Nephron progenitor cell (in vitro differentiated cells): ENCODE measurements around the gene TUBB8B.
"Not testable (repeated sequence)": the region's sequence is repeated elsewhere in the genome, so short reads cannot be mapped to it uniquely, and the experiment has no call there.

Source experiments
- DNase-seq: peaks from one replicate; pipeline ENCODE4 v3.0.0; 2021
- H3K27ac Mint-ChIP-seq: 2 replicates; pipeline ENCODE4 v1.8.0; 2021; ENCODE audit warnings: mild to moderate bottlenecking, moderate library complexity, mixed read lengths
- H3K27me3 Mint-ChIP-seq: 2 replicates; pipeline ENCODE4 v1.8.0; 2021; ENCODE audit warnings: mild to moderate bottlenecking, low read depth, mixed read lengths; ENCODE audit not compliant: poor library complexity
- H3K36me3 Mint-ChIP-seq: 2 replicates; pipeline ENCODE4 v1.8.0; 2021; ENCODE audit warnings: low read depth, mixed read lengths
- H3K4me1 Mint-ChIP-seq: 2 replicates; pipeline ENCODE4 v1.8.0; 2021; ENCODE audit warnings: mixed read lengths
- H3K4me3 Mint-ChIP-seq: 2 replicates; pipeline ENCODE4 v1.8.0; 2021; ENCODE audit warnings: mild to moderate bottlenecking, moderate library complexity, mixed read lengths
- H3K9me3 Mint-ChIP-seq: 2 replicates; pipeline ENCODE4 v1.8.0; 2021; ENCODE audit warnings: mild to moderate bottlenecking, moderate library complexity, mixed read lengths

Gene TUBB8B

GRCh38 chr18:75525-76160 lies 26.2 kb upstream of the TUBB8B start:
- DNase-seq, H3K4me3 Mint-ChIP-seq, H3K36me3 Mint-ChIP-seq, H3K27ac Mint-ChIP-seq, H3K27me3 Mint-ChIP-seq, H3K4me1 Mint-ChIP-seq: not testable (repeated sequence)
- H3K9me3 Mint-ChIP-seq = peaks cover 38% of the 10 kb centered on the region

- H3K4me1 Mint-ChIP-seq, H3K4me3 Mint-ChIP-seq, H3K36me3 Mint-ChIP-seq, H3K27ac Mint-ChIP-seq, DNase-seq: not testable (repeated sequence)
- peaks cover 11% of the 10 kb centered on the region for H3K27me3 Mint-ChIP-seq
- peaks cover 47% of the 10 kb centered on the region for H3K9me3 Mint-ChIP-seq
Measured at GRCh38 chr18:73181-73777, 23.9 kb upstream of the TUBB8B start.

- peaks cover 43% of the 10 kb centered on the region for H3K9me3 Mint-ChIP-seq
Measured at GRCh38 chr18:67701-68100, 18.3 kb upstream of the TUBB8B start.

GRCh38 chr18:64279-64678 lies 14.9 kb upstream of the TUBB8B start:
- not testable (repeated sequence) for H3K27me3 Mint-ChIP-seq, H3K27ac Mint-ChIP-seq, H3K36me3 Mint-ChIP-seq, H3K4me3 Mint-ChIP-seq, DNase-seq, H3K4me1 Mint-ChIP-seq
- peaks cover 25% of the 10 kb centered on the region for H3K9me3 Mint-ChIP-seq

More at GRCh38 chr18:67701-68100, 18.3 kb upstream of the TUBB8B start:
- DNase-seq, H3K36me3 Mint-ChIP-seq, H3K4me3 Mint-ChIP-seq, H3K27ac Mint-ChIP-seq, H3K4me1 Mint-ChIP-seq: not testable (repeated sequence)
- H3K27me3 Mint-ChIP-seq = peaks cover 14% of the 10 kb centered on the region

GRCh38 chr18:63656-64055 lies 14.2 kb upstream of the TUBB8B start:
- H3K4me1 Mint-ChIP-seq, H3K36me3 Mint-ChIP-seq, H3K27me3 Mint-ChIP-seq, H3K4me3 Mint-ChIP-seq, DNase-seq, H3K27ac Mint-ChIP-seq: not testable (repeated sequence)
- H3K9me3 Mint-ChIP-seq = peaks cover 24% of the 10 kb centered on the region

GRCh38 chr18:54388-54787 lies 5.0 kb upstream of the TUBB8B start:
- not testable (repeated sequence) for H3K27ac Mint-ChIP-seq, H3K27me3 Mint-ChIP-seq, DNase-seq, H3K9me3 Mint-ChIP-seq, H3K4me3 Mint-ChIP-seq, H3K36me3 Mint-ChIP-seq, H3K4me1 Mint-ChIP-seq

GRCh38 chr18:48696-49095 lies 719 bp downstream of the TUBB8B start:
- not testable (repeated sequence) for H3K4me3 Mint-ChIP-seq, H3K4me1 Mint-ChIP-seq, DNase-seq, H3K36me3 Mint-ChIP-seq, H3K27me3 Mint-ChIP-seq, H3K27ac Mint-ChIP-seq, H3K9me3 Mint-ChIP-seq

- not testable (repeated sequence) for H3K4me1 Mint-ChIP-seq, H3K4me3 Mint-ChIP-seq, DNase-seq, H3K27me3 Mint-ChIP-seq, H3K36me3 Mint-ChIP-seq, H3K27ac Mint-ChIP-seq, H3K9me3 Mint-ChIP-seq
Measured at GRCh38 chr18:13177-13576, 36.2 kb downstream of the TUBB8B start.

- H3K36me3 Mint-ChIP-seq, H3K9me3 Mint-ChIP-seq, DNase-seq, H3K27ac Mint-ChIP-seq, H3K4me3 Mint-ChIP-seq, H3K4me1 Mint-ChIP-seq, H3K27me3 Mint-ChIP-seq: not testable (repeated sequence)
Measured at GRCh38 chr18:12773-13172, 36.6 kb downstream of the TUBB8B start.

GRCh38 chr18:11383-12274 lies 37.8 kb downstream of the TUBB8B start:
- H3K27ac Mint-ChIP-seq, DNase-seq, H3K27me3 Mint-ChIP-seq, H3K4me3 Mint-ChIP-seq, H3K4me1 Mint-ChIP-seq, H3K9me3 Mint-ChIP-seq, H3K36me3 Mint-ChIP-seq: not testable (repeated sequence)

- H3K27ac Mint-ChIP-seq = not testable (repeated sequence)
Measured at GRCh38 chr18:10624-11184, 38.7 kb downstream of the TUBB8B start.

GRCh38 chr18:9937-10336 lies 39.5 kb downstream of the TUBB8B start:
- H3K9me3 Mint-ChIP-seq, DNase-seq, H3K27ac Mint-ChIP-seq, H3K36me3 Mint-ChIP-seq, H3K4me1 Mint-ChIP-seq, H3K27me3 Mint-ChIP-seq, H3K4me3 Mint-ChIP-seq: not testable (repeated sequence)

More at GRCh38 chr18:10624-11184, 38.7 kb downstream of the TUBB8B start:
- not testable (repeated sequence) for H3K36me3 Mint-ChIP-seq, H3K4me1 Mint-ChIP-seq, H3K4me3 Mint-ChIP-seq, H3K9me3 Mint-ChIP-seq, DNase-seq, H3K27me3 Mint-ChIP-seq
